NCI-H2171 treated with DMSO at 0.1 percent for 48 hours (cell line): ENCODE measurements around the gene NRK.
"Not testable (repeated sequence)": the region's sequence is repeated elsewhere in the genome, so short reads cannot be mapped to it uniquely, and the experiment has no call there.

ENCODE experiments used
- DNase-seq: peaks from one replicate; lab custom pipeline; 2025; lab: John Stamatoyannopoulos, UW

NRK gene

GRCh38 chrX:105880491-105880890 is 58.2 kb downstream of the NRK start:
- no peak for DNase-seq

- peak; percentile 19 for DNase-seq
Observed at GRCh38 chrX:105882581-105883275, 60.4 kb downstream of the NRK start.

GRCh38 chrX:105894721-105895120 is 72.4 kb downstream of the NRK start:
- no peak for DNase-seq

- no peak for DNase-seq
Observed at GRCh38 chrX:105909576-105909975, 87.2 kb downstream of the NRK start.

- DNase-seq: no peak
Observed at GRCh38 chrX:105910563-105911105, 88.3 kb downstream of the NRK start.

- no peak for DNase-seq
Observed at GRCh38 chrX:105945266-105945665, 122.9 kb downstream of the NRK start.

- DNase-seq: no peak
Observed at GRCh38 chrX:105969487-105969886, 147.1 kb downstream of the NRK start.

GRCh38 chrX:105972690-105973386 is 150.5 kb downstream of the NRK start:
- no peak for DNase-seq

- no peak for DNase-seq
Observed at GRCh38 chrX:105973387-105973739, 151.0 kb downstream of the NRK start.

- DNase-seq: no peak
Observed at GRCh38 chrX:105975382-105975781, 153.0 kb downstream of the NRK start.

- no peak for DNase-seq
Observed at GRCh38 chrX:105981772-105982485, 159.6 kb downstream of the NRK start.

GRCh38 chrX:105988487-105988886 is 166.1 kb downstream of the NRK start:
- not testable (repeated sequence) for DNase-seq

- DNase-seq: no peak
Observed at GRCh38 chrX:105999294-105999693, 177.0 kb downstream of the NRK start.

GRCh38 chrX:106000203-106000602 is 177.9 kb downstream of the NRK start:
- DNase-seq: no peak

- not testable (repeated sequence) for DNase-seq
Observed at GRCh38 chrX:106000609-106001008, 178.3 kb downstream of the NRK start.

- no peak for DNase-seq
Observed at GRCh38 chrX:106005684-106006083, 183.3 kb downstream of the NRK start.

GRCh38 chrX:106007815-106008214 is 185.5 kb downstream of the NRK start:
- DNase-seq: no peak
